Stimulated activated CD4-positive, alpha-beta T cell treated with anti-CD3 and anti-CD28 coated beads, Interleukin-1b, Interleukin-23, amount 100 ng/mL, for 48 hours (primary cell): Measurements from ENCODE around the gene GLT1D1.
"Not testable (repeated sequence)": the region's sequence is repeated elsewhere in the genome, so short reads cannot be mapped to it uniquely, and the experiment has no call there.

Experiments
- DNase-seq: peaks from one replicate; pipeline ENCODE4 v3.0.0-alpha.2; 2020

The GLT1D1 gene

GRCh38 chr12:128820723-128821432 lies 32.4 kb upstream of the GLT1D1 start:
- DNase-seq: no peak

GRCh38 chr12:128823216-128823915 lies 29.9 kb upstream of the GLT1D1 start:
- DNase-seq: peak; percentile 6

GRCh38 chr12:128823916-128824839 lies 29.1 kb upstream of the GLT1D1 start, which contains the start of gene SLC15A4:
SLC15A4 (minus strand) TSS chr12:128823958; CDS start chr12:128823943, 15 bp downstream.
- peak; percentile 95 for DNase-seq

DNA sequence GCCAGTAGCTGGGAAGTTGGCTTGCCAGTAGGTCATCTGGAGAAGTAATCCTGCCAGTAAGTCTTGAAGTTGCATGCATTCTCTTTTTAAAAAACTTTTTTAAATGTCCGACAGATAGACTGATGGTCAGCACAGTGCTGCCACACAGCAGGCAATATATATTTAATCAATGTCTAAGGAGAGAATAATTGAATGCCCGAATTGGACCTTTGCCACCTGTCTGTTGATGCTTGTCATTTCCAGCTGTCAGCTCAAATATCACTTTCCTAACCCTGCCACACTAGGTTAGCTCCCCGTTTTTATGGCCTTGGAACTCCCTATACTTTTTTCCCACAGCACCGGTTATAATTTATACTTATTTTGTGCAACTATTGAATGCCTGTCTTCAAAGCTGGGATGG lies 27.4 kb upstream of the GLT1D1 start:
- no peak for DNase-seq

DNA sequence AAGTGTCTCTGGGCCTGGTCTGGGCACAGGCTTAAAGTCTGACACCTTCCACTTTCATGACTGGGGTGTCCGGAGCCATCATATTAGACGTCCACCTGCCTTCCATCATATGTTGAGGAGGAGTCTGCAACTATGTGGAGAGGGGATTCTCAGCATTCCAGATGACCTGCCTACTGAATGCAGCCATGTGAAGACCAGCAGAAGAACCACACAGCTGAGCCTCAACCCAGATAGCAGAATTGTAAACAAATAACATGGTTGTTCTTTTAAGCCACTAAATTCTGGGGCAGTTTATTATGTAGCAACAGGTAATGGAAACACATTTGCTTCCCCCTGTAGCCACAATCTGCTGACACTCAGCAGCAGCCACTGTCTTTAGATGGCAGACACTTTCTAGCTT lies 25.6 kb upstream of the GLT1D1 start:
- no peak for DNase-seq

DNA sequence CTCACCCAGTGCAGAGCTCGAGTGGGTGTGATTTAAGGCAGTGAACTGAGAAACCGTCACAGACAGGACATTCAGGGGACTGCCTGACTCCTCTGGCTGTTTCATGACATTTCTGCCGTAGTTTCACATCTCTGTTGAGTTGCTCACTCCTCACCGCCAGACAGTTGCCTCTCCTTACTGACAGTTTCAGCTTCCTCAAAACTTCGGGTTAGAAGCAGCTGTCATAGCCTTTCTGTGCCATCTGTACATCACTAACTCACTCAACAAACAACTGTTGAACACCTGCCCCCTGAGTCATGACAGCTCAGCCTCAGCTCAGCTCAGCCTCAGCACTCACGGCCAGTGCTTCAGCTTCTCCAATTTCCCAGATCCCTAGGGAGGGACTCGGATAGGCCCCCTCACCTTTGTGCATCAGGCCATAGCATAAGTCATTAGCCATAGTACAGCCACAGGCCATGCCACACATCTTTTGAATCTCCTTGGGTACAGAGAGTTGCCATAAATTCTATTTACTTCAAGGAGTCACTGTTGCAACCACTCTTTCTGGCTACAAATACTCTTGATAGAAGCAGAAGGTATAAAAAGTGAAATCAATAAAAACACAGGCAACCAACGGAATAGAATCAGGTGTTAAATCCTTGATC lies 23.3 kb upstream of the GLT1D1 start:
- peak; percentile 37 for DNase-seq

GRCh38 chr12:128830505-128830893 lies 22.8 kb upstream of the GLT1D1 start:
- DNase-seq: no peak

- no peak for DNase-seq
These were observed 19.9 kb upstream of the GLT1D1 start for GRCh38 chr12:128833418-128833817.

DNA sequence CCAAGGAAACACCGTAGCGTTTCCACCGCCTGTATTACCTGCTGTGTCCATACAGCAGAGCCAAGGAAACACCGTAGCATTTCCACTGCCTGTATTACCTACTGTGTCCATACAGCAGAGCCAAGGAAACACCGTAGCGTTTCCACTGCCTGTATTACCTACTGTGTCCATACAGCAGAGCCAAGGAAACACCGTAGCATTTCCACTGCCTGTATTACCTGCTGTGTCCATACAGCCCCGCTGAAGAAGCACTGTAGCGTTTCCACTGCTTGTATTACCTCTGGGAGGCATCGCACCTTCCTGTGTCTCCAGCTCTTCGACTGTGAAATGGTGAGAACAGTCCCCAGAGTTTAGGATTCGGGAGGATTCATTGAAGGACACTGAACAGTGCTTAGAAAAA lies 13.4 kb upstream of the GLT1D1 start:
- not testable (repeated sequence) for DNase-seq

DNA sequence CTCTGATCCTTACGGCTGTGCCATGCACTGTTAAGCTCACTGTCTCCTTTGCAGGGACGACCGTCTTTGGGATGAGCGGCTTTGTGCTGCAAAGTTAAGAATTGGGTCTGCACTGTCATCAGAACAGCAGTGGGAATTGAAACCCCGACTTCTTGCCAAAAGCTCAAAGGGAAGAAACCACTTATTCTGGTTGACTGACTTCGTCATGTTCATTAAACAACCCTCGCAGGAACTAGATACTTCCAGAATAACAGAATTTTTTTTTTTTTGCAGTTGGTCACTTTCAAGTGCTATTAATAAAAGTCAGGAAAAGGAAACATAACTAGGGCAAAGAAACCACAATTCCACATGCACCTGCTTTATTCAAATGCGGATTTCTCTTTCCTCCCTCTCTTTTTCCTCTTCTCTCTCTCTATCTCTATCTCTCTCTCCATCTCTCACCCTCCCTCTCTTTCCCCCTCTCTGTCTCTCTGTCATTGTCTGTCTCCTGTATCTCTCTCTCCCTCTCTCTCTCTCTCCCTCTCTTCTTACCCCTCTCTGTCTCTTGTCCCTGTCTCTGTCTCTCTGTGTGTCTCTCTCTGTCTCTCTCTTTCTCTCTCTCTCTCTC lies 12.3 kb upstream of the GLT1D1 start:
- DNase-seq: no peak

DNA sequence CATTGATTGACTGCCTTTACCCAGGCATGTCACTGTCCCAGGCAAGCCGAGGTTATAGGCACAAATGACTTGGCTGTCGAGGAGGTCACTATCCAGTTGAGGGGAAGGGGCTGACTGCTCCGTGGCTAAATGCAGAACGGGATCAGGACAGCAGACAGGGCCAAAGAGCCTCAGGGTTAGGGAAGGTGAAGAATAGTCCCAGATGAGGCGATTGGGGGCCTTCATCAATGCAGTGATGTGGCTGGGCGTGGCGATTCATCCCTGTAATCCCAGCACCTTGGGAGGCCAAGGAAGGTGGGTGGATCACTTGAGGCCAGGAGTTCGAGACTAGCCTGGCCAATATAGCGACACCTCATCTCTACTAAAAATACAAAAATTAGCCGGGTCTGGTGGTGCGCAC lies 10.7 kb upstream of the GLT1D1 start:
- no peak for DNase-seq

DNA sequence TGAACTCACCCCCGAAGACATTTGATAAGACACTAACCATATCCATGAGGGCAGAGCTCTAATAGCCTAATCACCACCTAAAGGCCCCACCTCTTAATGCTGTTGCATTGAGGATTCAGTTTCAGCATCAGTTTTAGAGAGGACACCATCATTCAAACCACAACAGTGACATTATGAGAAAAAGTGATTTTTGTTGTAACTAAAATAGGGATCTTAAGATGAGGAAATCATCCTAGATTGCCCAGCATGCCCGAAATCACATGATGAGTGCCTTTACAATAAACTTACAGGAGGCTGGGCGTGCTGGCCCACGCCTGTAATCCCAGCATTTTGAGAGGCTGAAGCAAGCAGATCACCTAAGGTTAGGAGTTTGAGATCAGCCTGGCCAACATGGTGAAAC lies 9.7 kb upstream of the GLT1D1 start:
- DNase-seq: no peak

GRCh38 chr12:128844031-128844635 lies 9.1 kb upstream of the GLT1D1 start:
- peak; percentile 23 for DNase-seq

GRCh38 chr12:128846671-128847070 lies 6.6 kb upstream of the GLT1D1 start:
- not testable (repeated sequence) for DNase-seq

DNA sequence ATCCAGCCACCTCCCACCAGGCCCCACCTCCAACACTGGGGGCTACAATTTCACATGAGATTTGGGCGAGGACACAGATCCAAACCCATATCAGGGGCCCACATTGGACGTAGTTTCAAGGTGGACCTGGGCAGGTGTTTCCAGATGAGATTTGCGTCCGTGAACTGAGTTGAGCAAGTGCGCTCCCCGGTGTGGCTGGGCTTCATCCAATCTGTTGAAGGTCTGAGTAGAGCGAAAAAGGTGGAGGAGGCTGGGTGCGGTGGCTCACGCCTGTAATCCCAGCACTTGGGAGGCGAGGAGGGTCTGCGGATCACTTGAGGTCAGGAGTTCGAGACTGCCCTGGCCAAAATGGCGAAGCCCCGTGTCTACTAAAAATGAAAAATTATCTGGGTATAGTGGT lies 4.9 kb upstream of the GLT1D1 start:
- no peak for DNase-seq

DNA sequence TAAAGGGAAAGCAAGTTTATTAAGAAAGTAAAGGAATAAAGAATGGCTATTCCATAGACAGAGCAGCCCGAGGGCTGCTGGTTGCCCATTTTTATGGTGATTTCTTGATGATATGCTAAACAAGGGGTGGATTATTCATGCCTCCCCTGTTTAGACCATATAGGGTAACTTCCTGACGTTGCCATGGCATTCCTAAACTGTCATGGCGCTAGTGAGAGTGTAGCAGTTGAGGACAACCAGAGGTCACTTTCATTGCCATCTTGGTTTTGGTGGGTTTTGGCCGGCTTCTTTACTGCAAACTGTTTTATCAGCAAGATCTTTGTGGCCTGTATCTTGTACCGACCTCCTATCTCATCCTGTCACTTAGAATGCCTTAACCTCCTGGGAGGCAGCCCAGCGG lies 3.5 kb upstream of the GLT1D1 start:
- DNase-seq: not testable (repeated sequence)

DNA sequence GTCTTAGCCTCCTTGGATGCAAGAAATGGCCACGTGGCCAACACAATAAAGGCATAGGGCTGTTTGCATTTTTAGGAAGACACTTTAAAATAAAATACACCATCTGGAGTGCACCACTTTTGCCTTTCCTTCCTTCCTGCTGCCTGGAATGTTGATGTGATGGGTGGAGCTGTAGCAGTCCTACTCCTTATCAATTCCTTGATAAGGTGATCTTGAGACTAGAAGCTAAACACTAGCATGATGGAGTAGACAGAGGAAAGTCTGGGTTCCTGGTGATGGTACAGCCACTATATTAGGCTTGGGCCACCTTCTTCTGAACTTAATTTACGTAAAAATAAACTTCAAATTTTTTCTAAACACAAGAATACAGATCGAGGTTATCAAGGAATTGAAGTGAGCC lies 2.9 kb upstream of the GLT1D1 start:
- no peak for DNase-seq

DNA sequence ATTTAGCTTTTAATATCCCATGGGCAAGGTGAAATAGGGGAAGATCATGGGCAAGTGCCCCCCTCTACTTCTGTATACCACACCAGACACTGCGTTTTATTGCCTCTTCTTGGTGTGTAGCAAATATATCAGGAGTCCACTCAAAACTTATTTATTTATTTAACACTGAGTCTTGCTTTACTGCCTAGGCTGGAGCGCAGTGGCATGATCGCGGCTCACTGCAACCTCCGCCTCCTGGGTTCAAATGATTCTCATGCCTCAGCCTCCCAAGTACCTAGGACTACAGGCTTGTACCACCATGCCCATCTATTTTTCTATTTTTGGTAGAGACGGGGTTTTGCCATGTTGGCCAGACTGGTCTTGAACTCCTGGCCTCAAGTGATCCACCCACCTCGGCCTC lies 1.8 kb upstream of the GLT1D1 start:
- not testable (repeated sequence) for DNase-seq

DNA sequence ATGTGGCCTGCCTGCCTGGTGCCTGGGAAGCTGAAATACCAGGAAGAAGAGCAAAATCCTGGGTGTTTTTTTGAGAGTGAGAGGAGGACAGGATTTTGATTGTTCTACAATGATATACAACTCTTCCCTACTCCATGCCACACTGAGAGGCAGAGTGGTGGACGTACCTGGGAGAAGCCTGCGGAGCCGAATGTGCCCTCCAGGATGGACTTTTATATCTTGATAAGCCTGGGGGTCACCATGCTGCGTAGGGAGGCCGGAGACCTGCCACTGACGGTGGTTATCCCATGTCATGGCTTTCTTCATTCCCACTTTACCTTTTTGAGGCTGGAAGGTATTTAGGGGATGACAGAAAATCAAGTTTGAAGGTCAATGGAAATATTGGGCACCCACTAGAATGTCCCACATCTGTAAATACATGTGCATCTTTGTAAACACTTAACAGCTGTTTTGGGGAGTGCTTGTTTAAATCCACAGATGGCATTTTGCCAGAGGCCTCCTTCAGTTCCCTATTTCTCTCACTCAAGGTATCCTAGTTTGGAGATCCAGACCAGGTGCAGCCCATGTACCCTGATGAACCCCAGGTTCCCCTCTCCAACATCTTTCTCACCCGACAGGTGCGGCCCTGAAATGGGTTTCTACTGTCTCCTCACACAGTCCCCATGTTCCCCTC lies 1.1 kb upstream of the GLT1D1 start:
- DNase-seq: no peak

GRCh38 chr12:128853600-128854197 lies 421 bp downstream of the GLT1D1 start:
- no peak for DNase-seq
